ENCODE data around the gene PPFIA4. TPM values are rescaled to one million over a fixed set of nuclear protein-coding genes. Genes with fewer than 3 reads are reported as not detected.

Gene PPFIA4
- total RNA-seq, 1 experiment from 2014 or later, result 21.1 TPM

DNA sequence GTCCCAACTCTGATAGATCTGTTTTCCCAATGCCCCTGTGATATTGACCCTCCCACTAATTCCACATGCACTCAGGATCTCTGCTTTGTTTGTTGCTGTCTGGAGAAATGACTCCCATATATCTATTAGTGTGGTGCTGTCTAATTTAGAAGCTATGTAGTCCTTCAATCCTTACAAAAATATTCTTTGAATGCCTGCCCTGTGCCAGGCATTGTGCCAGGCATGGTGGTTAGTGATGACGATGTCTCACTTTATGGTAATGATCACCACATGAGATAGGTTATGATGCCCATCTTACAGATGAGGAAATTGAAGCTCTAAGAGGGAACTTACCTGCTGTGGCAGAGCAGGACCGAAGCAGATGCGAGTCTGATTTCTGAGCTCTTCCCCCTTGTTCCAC lies 46.6 kb downstream of the PPFIA4 start (continued):
- no peak for TF ChIP-seq AFF4 (CRISPR knock-in tag; IDR thresholded peaks at IDR 0.05; ENCODE audit: borderline replicate concordance)

- Mint-ChIP-seq H3K4me3 (no peak overlapping the region), H3K27ac (no peak overlapping the region), H3K36me3 (peaks cover 19% of the 10 kb centered on the region), H3K27me3 (ENCODE audit: low read depth) (peaks cover 19% of the 10 kb centered on the region), H3K4me1 (peaks cover 3% of the 10 kb centered on the region; the same call in 1 of the 2 replicates), H3K9me3 (no peaks in the 10 kb centered on the region)
- CTCF ChIA-PET, result interaction anchor here (1.0 to 14.4 kb wide), 4 partner anchors 11 to 44 kb away, joined by 3 to 121 read pairs (median 12); partner anchors contain the start of gene MYOG
- ATAC-seq, result no peak
- POLR2A ChIA-PET, result no interaction called here
- TF ChIP-seq RORB (CRISPR knock-in tag; IDR thresholded peaks at IDR 0.05) (no peak), NR3C1 (CRISPR knock-in tag; conservative IDR thresholded peaks at IDR 0.05; ENCODE audit: low read depth) (no peak)
- no peak for DNase-seq (ENCODE audit: low spot score)
Measured at GRCh38 chr1:203073469-203073868, 47.2 kb downstream of the PPFIA4 start.

DNA sequence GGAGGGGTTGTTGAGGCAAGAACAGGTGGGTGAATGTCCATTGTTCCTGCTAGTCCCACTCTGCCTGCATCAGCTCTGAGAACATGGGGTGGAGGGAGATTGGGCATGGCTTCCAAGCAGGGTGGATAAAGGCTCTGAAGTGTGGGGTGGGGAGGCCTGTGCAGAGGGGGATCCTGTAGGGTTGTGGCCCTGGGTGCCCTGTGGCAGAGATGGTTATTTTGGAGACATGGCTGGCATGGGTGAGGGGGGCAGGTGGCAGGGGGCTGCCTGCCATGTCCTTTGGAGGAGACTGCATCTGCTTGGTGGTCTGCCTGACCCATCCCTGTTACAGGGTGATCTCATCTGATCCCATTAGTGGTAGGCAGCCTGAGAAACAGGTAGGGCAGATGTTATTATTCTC lies 48.3 kb downstream of the PPFIA4 start:
- TF ChIP-seq HMGXB4 (CRISPR knock-in tag; IDR thresholded peaks at IDR 0.05) (no peak), RELA (CRISPR knock-in tag; IDR thresholded peaks at IDR 0.05; ENCODE audit: borderline replicate concordance) (no peak), GRHL2 (CRISPR knock-in tag; IDR thresholded peaks at IDR 0.05; ENCODE audit: insufficient replicate concordance, severe bottlenecking) (no peak), CREM (CRISPR knock-in tag; IDR thresholded peaks at IDR 0.05) (no peak), E2F1 (CRISPR knock-in tag; IDR thresholded peaks at IDR 0.05) (no peak), ZNF121 (CRISPR knock-in tag; IDR thresholded peaks at IDR 0.05) (no peak), MAX (CRISPR knock-in tag; IDR thresholded peaks at IDR 0.05) (no peak), FOXK1 (CRISPR knock-in tag; IDR thresholded peaks at IDR 0.05) (no peak), GTF2I (CRISPR knock-in tag; conservative IDR thresholded peaks at IDR 0.05) (no peak), ZNF232 (CRISPR knock-in tag; IDR thresholded peaks at IDR 0.05) (no peak), NR2C2 (CRISPR knock-in tag; IDR thresholded peaks at IDR 0.05) (no peak)
- TF ChIP-seq, protein P1, sequence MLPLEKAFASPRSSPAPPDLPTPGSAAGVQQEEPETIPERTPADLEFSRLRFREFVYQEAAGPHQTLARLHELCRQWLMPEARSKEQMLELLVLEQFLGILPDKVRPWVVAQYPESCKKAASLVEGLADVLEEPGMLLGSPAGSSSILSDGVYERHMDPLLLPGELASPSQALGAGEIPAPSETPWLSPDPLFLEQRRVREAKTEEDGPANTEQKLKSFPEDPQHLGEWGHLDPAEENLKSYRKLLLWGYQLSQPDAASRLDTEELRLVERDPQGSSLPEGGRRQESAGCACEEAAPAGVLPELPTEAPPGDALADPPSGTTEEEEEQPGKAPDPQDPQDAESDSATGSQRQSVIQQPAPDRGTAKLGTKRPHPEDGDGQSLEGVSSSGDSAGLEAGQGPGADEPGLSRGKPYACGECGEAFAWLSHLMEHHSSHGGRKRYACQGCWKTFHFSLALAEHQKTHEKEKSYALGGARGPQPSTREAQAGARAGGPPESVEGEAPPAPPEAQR (CRISPR knock-in tag; IDR thresholded peaks at IDR 0.05), result no peak
- Mint-ChIP-seq H3K4me3 (no peak overlapping the region), H3K27me3 (ENCODE audit: low read depth) (peaks cover 19% of the 10 kb centered on the region), H3K27ac (no peak overlapping the region), H3K9me3 (no peaks in the 10 kb centered on the region), H3K36me3 (peaks cover 17% of the 10 kb centered on the region), H3K4me1 (peaks cover 3% of the 10 kb centered on the region; the same call in 1 of the 2 replicates)
- ChIA-PET CTCF (interaction anchor here (1.0 to 14.4 kb wide), 2 partner anchors 35 to 43 kb away, joined by 3 to 121 read pairs; no protein-coding TSS in a partner anchor), POLR2A (no interaction called here)
- ATAC-seq (no peak), DNase-seq (ENCODE audit: low spot score) (no peak)
